Measurements from ENCODE around the gene OSBPL8.
A peak's percentile ranks its signal among the peaks of the same experiment; 100 is the strongest.

The OSBPL8 gene

DNA sequence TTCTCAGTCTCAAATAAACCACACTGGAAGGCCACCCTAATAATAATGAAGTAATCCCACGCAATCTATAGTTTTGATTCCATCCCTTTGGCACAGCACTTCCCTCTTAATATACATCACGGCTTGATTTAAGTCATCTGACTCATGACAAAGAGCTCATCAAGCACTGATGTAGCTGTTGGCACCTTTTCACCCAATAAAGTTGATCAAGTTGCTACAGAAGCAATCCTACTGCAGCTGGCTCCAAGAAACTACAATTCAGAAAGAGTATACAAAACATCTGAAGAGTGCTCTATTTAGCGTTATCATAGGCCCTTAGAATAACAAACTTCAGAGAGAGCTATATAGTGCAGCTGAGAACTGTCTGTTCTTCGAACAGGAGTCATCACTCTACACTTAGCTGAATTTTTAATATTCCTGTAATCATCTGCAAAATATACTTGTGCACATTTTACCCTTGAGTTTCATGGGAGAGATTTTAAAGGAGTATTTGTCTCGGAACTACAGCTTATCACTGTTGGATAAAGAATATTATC is 94.9 kb downstream of the OSBPL8 start:
- no peak for DNase-seq

DNA sequence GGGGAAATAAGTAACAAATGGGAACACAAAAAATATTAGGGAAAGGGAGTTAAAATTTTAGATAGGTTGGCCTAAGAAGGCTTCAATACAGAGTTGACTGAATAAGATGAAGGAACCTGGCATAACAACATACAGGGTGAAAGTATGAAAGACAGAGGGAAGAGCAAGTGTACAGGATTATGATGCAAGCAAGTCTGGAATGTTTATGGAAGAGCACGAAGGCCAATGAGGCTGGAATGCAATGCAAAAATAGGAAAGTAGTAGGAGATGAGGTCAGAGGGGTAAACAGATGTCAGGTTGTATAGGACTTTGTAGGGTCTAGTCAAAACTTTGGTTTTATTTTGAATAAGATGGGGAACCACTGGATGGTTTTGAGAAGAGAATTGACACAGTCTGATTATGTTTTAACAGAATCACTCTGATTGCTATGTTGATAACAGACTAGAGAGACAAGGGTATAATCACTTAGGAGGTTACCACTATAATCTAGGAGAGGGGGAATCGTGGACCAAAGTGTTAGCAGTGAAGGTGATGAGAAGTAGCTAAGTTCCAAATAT is 96.8 kb downstream of the OSBPL8 start:
- no peak for DNase-seq

DNA sequence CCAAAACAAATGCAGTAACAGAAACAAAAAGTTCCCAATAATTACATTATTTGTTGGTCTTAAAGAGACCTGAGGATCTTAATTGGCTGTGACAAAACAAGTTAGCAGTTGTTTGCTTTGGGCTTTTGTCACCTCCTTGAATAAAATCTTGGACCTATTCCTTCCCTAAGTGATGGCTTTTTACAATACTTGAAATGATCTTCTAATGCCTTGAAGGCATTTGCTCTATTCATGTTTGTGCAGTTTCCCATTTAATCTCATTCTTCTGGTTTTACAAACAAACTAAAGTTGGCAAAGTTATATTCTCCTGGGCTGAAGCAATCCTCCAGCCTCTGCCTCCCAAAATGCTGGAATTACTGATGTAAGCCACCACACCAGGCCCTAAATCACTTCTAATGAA is 98.8 kb downstream of the OSBPL8 start:
- no peak for DNase-seq

DNA sequence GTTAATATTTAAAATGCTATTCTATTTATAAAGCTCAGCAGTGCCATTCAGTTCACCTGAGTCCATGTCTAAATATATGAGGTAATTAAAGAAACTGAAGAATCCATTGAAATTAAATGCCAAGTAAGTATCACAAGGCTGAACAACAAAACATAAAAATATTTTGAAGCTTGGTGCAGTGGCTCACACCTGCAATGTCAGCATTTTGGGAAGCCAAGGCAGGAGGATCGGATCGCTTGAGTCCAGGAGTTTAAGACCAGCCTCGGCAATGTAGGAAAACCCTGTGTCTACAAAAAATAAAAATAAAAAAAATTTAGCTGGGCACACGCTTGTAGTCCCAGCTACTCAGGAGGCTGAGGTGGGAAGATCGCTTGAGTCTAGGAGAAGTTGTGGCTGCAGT is 101.8 kb downstream of the OSBPL8 start:
- DNase-seq, result no peak

DNA sequence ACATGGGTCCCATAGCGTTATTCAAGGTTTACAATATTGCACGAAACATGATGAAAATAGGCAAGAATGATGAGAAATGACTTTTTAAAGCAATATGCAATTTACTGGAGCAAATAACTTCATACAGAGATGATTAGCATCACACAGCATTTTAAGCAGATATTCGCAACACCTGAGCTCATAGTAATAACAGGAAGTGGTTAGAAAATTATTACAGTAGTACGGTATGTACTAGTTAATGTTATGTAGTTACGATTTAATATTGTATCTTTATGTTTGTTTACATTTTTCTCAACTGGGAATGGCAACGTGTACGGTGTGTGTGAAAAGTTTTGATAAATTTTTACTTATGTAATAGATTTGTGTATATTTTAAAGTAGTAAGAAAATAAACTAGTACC is 102.6 kb downstream of the OSBPL8 start:
- DNase-seq, result no peak

DNA sequence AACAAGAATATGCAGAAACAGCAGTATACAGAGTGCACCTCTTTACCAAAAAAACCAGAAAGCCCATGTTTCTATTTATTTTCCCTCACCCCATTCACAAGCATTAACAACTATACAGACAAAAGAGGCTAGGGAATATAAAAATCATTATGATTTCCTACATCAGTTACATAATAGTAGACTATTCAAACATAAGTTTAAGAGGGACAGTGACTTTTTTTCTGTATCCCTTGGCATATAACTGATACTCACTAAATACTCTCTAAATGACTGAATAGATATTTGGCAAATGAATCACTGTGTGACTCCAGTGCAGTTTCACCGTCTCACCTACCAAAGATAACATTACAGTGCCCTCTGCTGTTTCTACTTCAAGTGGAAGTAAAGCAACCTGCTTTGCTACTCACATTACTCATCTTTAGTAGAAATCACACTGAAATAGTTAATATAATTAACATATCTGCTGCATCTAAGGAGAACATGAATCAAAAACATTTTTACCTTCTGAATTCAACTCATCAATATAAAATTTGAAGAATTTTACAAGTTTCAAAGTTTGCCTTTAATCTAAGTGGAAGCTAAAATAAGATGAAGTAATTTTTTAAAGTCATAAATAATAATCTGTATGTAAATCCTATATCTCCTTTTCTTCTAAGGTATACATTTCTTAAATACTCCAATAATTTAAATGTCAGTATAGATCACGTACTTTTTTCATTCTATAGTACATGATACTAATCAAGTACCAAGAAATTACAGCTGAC is 103.8 kb downstream of the OSBPL8 start:
- DNase-seq, result peak; percentile 38 to 53

DNA sequence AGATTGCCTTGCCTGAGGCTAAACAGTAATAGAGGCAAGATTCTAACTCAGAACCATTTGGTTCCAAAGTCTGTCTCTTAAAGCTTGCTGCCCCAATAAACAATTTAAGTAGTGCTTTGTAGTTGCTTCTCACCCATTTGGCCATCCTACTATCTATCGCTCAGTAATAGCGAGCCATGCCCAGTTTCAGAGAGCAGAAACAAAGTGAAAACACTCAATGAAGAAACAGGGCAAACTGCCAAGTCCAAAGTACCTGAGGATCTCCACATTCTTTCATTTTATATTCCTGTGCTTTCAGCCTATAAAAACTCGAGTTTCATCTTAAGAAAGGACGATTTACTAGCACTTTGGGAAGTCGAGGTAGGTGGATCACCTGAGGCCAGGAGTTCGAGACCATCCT is 108.0 kb downstream of the OSBPL8 start:
- DNase-seq, result no peak

DNA sequence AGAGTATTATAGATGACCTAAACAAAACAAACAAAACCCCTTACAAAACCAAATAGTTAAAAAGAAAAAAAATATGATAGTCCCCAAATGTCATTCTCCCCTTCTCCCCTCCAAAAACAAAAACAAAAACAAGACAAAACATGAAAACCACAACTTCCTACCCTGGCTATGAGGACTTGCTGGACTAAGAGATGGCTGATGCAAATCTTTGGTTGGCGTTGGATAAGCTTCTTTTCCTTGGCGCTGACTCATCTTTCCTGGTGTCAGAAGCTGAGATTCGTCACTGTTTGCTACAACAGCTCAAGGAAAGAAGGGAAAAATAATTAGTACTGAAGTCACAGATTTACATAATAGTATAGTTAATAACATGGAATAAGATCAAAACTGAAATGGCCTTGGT is 108.9 kb downstream of the OSBPL8 start:
- no peak for DNase-seq

DNA sequence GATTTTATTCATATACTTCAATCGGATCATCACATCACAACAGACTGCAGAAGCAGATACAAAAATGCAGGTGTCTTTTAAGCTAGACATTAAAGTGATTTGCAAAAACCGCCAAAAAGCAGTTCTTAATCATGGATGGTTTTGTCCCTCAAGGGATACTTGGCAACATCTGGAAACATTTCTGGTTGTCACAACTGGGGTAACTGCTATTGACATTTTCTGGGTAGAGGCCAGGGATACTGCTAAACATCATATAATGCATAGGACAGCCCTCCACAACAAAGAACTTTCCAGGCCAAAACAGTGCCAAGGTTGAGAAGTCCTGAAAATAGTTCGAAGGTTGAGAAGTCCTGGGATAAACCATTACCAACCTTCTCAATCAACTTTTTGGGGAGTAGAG is 109.6 kb downstream of the OSBPL8 start:
- DNase-seq, result no peak

DNA sequence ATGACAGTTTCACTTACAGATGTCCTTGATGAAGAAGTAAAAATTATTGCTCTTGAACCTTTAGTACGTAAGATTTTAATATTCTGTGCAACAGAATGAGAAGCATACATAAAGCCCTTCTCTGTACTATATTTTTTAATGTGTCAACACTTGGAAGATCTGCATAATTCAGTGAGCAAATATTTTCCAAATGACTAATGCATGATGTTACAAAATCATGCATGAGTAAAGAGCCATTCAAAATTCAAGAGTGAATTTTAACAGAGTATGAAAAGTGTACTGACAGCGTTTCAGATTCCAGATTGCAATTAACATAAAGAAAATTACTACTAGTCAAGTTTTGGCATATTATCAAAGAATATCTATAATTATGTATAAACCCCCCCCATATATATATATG is 110.0 kb downstream of the OSBPL8 start:
- DNase-seq, result no peak

DNA sequence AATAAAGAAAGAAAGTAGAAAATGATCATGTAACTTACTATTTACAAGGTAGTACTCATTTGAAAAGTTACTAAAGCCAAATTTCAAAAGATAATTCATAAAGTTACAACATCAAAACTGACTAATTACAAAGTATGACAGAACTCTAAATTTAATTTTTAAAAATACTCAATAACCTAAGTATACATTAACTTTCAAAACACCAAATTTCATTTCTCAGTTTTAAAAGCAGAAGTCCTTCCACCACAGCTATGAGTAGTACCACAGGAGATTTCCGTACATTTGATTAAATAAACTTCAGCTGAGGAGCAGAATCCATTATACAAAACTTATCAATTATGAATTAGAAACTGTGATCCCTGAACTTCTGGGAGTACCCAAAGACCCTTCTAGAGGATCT is 110.6 kb downstream of the OSBPL8 start:
- DNase-seq, result no peak

DNA sequence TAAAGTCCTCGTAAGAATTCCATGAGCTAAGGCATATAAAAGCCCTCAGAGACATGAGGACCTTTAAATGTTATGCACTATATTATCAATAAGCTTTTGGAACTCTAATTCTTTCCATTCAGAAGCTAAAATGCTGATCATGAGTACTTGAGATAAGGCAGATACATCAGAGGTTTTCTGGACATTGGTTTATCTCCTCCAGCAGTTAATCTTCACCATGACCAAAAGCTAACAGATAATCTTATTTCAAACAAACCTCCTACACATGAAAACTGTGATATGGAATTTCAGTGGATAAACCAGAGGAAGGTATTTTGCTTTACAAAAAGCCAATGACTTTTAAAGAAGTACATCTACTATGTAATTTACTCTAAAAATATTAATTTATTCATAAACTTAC is 113.5 kb downstream of the OSBPL8 start:
- DNase-seq, result no peak

DNA sequence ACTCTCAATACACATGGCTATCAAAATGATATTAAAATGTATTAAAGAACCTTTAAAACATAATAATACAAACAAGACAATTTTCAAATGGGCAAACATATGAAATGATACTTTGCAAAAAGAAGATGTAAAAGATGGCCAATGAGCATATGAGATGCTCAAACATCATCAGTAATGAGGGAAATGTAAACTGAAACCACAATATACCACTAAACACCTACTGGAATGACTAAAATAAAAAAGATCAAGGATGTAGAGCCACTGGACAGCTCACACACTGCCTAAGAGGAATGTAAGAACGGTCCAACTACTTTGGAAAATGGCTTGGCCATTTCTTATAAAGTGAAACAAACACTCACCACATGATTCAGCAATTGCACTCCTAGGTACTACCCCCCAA is 114.1 kb downstream of the OSBPL8 start:
- DNase-seq, result no peak

DNA sequence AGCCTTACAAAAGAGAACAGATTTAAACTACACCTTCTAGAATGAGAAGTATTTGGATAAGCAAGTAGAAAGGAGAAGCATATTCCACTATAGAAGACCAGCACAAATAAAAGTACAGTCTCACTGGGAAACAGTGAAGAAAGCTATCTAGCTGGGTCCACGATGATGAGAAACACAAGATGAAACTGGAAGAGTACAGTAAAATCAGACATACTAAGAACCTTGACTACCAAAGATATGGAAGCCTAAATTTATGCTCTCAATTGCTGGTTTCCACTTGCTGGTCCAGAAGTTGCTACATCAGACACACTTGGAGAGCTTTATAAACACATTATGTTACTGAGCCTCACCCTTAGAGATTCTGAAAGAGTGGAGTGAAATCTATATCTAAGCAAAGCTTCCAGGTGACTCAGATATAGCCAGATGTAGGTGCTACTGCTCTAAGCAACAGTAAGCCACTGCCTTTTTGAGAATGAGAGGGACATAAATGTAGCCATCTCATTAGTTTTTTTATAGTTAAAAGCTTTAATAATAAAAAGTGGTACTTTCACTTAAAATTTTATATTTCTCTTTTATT is 115.1 kb downstream of the OSBPL8 start:
- DNase-seq, result no peak

DNA sequence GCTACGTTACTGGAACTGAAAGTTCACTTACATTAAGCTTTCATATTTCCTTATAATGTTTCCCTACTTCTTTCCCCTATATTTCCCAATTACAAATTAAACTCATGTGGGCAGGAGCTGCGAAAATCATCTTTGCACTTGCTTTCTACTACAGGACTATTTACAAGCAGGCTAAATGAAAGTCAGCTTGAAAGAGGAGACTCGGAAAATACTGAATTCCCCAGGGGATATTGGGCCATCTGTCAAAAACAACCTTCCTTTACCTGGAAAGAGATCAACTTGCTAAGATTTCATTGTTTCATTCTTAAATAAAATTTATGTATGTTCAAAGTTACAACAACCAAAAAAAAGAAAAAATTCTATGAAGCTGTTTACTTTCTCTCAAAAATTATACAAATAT is 118.6 kb downstream of the OSBPL8 start:
- no peak for DNase-seq

DNA sequence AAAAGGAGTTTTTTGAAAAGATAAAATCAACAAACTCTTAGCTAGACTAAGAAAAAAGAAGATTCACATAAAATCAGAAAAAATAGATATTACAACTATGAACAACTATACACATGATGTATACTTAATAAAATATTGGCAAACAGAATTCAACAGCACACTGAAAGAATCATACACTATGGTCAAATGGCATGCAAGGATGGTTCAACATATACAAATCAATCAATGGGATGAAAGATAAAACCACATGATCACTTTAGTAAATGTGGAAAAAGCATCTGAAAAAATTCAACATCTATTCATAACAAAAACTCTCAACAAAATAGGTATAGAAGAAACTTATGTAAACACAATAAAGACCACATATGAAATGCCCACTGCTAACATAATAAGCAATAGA is 126.8 kb downstream of the OSBPL8 start:
- DNase-seq, result no peak

DNA sequence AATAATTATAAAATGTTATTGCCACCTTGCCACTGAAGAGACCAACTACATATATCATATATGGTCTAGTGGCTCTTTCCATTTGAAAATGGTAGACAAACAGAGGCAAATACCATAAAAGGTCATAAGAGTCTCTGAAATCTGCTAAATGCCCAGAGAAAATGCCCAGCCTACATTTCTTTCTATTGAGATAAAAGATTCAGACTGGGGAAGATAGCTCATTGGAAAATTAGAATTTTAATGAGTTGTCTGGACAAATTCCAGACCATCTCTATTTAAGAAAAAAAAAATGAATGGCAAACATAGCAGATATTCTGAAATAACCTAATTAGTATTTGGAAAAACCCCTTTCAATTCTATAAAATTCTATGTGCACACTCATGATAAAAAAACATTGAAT is 131.5 kb downstream of the OSBPL8 start:
- DNase-seq, result no peak

DNA sequence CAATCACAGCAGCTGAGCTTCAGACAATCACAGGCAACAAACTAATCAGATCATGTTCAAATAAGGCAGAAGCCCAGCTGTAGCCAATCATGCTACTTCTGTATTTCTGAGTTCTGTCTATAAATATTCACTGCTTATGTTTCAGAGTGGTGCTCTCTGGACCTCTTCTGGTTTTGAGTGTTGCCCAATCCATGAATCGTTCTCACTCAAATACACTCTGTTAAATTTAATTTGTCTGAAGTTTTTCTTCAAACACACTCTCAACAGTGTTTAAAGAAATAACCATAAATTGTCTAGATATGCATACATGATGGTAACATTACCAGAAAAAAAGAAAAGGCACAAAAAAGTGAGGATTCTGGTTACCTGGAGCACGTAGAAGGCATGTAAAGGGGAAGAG is 133.4 kb downstream of the OSBPL8 start:
- no peak for DNase-seq

DNA sequence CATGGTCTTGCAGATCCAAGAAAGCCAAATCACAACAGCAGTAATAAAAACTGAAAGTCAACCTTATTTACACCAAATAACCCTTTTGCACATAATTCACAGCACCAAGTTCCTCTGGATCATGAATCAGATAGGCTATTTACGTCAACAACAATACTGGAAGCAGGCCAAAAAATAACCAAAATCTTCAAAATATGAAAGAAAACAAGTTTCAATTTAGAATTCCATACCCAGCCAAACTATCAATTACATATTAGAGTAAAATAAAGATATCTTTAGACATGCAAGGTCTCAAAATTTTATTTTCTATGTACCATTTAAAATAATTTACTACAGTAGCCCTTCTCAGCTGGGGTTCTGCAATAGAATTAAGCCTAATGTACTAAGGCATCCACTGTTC is 134.6 kb downstream of the OSBPL8 start:
- DNase-seq, result no peak

DNA sequence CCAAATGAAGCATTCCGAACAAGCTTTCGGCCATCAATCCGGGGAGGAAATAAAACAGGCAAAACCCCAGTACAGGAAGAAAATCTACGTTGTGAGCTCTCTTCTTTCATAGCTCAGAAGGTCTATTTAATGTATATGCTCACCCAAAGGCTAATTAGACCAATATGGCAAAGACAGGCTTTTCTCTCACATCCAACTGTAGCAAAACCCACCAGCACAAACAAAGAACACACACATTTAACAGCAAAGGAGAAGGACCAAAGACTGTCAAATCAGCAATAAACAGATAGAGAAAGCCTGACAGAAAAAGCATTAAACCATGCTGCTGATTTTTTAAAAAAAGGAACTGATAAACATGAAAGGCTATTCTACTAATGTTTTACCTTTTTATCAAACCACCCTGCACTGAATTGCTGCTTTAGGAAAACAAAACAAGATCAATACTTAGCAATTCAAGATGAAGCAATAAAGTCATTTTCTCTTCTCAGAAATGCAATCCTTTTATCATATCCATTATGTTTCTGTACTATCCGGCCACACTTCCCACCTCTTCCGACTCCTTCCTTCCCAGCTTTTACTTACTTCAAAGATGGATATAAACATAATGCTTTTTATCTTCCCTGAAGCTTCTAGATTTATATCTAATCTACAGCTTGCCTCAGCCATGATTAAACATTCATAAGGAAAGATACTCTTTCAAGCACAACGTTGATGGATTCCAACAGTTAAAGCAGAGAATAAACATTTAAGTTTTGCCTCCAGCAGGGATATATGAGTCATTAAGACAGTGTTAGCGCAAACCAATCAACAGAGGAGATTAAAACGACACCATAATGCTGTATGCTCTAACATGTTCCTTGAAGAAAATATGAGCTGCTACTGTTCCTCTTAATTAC is 136.8 kb downstream of the OSBPL8 start:
- DNase-seq, result no peak

DNA sequence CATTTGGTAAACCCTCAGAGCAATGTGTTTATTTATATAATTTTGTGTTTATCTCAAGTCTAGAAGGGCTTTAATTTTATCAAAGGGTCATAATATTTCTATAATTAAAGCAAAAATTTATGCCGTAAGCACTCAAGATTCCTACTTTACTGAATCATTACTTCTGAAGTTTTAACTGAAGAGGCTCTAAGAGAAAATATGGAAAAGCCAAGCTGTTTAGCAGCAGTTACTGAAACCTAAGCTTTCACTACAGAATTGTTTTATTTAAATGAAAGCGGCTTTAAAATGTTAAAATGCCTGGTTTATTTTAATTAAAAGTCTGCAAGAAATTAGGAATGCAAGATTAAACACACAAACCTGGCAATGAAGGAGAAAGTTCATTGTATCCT is 137.4 kb downstream of the OSBPL8 start:
- DNase-seq, result no peak

DNA sequence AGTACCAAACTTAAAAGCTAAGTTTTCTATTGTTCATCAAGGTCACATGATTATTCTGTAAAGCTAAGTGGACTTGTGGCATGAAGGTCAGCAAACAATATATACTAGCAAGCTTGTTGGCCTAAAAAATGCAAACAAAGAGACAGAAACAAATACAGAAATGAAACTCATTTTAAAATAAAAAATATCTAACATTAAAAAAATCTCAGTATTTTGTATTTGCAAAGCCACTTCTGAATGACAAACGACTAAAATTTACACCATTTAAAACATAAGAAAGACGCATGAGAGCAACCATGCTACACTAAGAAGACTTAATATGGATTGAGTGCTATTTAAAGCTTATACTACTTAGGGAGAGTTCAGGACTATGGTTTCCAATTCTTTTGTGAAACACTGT is 138.5 kb downstream of the OSBPL8 start:
- DNase-seq, result no peak

DNA sequence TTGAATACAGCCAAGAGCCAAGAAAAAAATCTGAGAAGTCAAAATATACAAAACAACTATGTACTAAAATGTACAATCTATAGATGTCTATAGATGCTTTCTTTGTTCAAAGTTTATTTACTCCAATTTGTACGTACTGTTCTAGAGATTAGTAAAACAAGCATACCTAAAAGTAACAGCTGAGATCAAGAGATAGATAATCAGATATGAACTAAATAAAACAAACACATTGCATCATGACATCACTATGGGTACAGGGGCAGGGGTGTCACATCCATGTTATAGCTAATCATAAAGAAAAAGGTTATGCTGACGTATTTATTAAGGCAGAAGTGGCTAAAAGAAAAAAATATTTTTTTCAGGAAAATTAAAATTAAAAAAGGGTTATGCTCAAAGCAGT is 139.3 kb downstream of the OSBPL8 start:
- no peak for DNase-seq

DNA sequence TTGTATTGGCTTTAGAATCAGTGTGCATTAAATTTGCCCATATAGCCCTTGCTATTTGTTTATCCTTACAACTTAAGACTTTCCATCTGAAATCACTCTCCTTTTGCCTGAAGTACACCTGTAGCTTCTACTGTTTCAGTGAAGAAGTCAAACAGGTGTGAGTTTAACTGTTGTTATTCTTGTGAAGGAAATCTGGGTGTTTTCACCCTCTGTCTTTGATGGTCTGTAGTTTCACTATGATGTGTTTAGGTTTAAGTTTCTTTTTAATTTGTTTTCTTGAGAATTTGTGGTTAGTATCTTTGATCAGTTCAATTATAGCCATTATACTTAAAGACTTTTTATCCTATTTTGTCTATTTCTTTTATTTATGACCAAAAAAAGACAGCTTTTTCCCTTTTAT is 142.5 kb downstream of the OSBPL8 start:
- DNase-seq, result no peak
